Transverse colon (tissue), 4 donors: ENCODE measurements around the gene CRYBG2. TPM values are rescaled to one million over a fixed set of nuclear protein-coding genes. Genes with fewer than 3 reads are reported as not detected.

Experiments used
- DNase-seq: peaks from one replicate; pipeline ENCODE4 v3.0.0-alpha.2; 2019
- H3K27ac ChIP-seq, 4 donors: fragments of 200-600 bp; sonication (generic); 2 replicates each; pipeline ENCODE4 v1.5.1; 2016 to 2018; ENCODE audit warnings: inconsistent platforms in 4 of 4
- H3K27me3 ChIP-seq: fragments of 200-600 bp; sonication (generic); 2 replicates; pipeline ENCODE4 v1.5.1; 2017; ENCODE audit warnings: inconsistent platforms
- H3K36me3 ChIP-seq, 4 donors: fragments of 200-600 bp; sonication (generic); 2 replicates each; pipeline ENCODE4 v1.5.1; 2017 to 2019; ENCODE audit warnings: inconsistent platforms in 4 of 4
- H3K4me1 ChIP-seq, 4 donors: fragments of 200-600 bp; sonication (generic); 2 replicates each; pipeline ENCODE4 v1.5.1; 2017 to 2020; ENCODE audit warnings: inconsistent platforms in 4 of 4
- H3K4me3 ChIP-seq, 4 donors: fragments of 200-600 bp; sonication (generic); 1 replicate in 1 of 4; 2 replicates in 3 of 4; pipeline versions ENCODE4 v1.5.1 to v1.6.1; 2017 to 2019; ENCODE audit warnings: inconsistent platforms in 4 of 4
- H3K9me3 ChIP-seq, 2 donors: fragments of 200-600 bp; sonication (generic); 2 replicates each; pipeline ENCODE4 v1.5.1; 2017 to 2019; ENCODE audit warnings: inconsistent platforms in 2 of 2
- CTCF ChIP-seq, 5 experiments: fragments of 200-600 bp in 3 of 5; fragments of 450-650 bp in 2 of 5; sonication (generic) in 3 of 5; IDR thresholded peaks; 1 replicate in 2 of 5; 2 replicates in 3 of 5; pipeline ENCODE4 v1.5.1; 2016 to 2017; ENCODE audit warnings: antibody characterized with exemption in 5 of 5, inconsistent platforms in 3 of 5, mild to moderate bottlenecking in 2 of 5, moderate library complexity in 1 of 5
- EP300 ChIP-seq: sonication (generic); formaldehyde crosslinking; IDR thresholded peaks from one replicate; pipeline ENCODE4 v1.6.1; 2017; ENCODE audit warnings: antibody characterized with exemption, low read depth
- POLR2A ChIP-seq: fragments of 450-650 bp; IDR thresholded peaks from one replicate; pipeline ENCODE4 v1.6.1; 2016; ENCODE audit warnings: antibody characterized with exemption, mild to moderate bottlenecking, moderate library complexity
- POLR2AphosphoS5 ChIP-seq, 3 donors: sonication (generic); formaldehyde crosslinking; IDR thresholded peaks; one replicate each; pipeline ENCODE4 v1.6.1; 2016; ENCODE audit warnings: antibody characterized with exemption in 3 of 3
- WGBS, 2 donors: methylation state at CpG; one replicate each; pipeline ENCODE4 v1.1.5; 2018; ENCODE audit warnings: low coverage in 1 of 2; 5-methylcytosine and 5-hydroxymethylcytosine counted together
- in situ Hi-C, 4 donors: fragments of 200-750 bp; cut with MboI; loops; one replicate each; pipeline versions ENCODE4 v1.15.0 to v1.15.1; 2017; ENCODE audit warnings: low sequenced_read_pairs in 3 of 4, low pct_ligation_motif_present in 1 of 4, low pct_unique_long_range_greater_than_20kb in 1 of 4
- intact Hi-C: fragments of 100-400 bp; cut with DNase I; formaldehyde crosslinking; loops from one replicate; pipeline ENCODE4 v1.15.1; 2023; ENCODE audit warnings: low total_unique reads
- total RNA-seq, 4 donors: library from RNA; depleted of rRNA; stranded (reverse); fragments of >200 nt; gene quantifications; one replicate each; pipeline ENCODE4 v1.1.0, GENCODE V29; 2016

CRYBG2 gene
- total RNA-seq, 4 donors from 2014 or later, result 2.8 to 41.9 (median 22.3) TPM

GRCh38 chr1:26281091-26281958 lies 72.6 kb downstream of the CRYBG2 start:
- H3K4me3 ChIP-seq, result peak overlapping the region in 3 of 4 donors; percentile 71 to 85 (median 76)
- H3K4me1 ChIP-seq, result peaks cover 43 to 78% (median 63%) of the 10 kb centered on the region in 4 donors
- no peak for TF ChIP-seq EP300
- TF ChIP-seq CTCF (IDR thresholded peaks at IDR 0.05), result no peak
- TF ChIP-seq POLR2A, result no peak
- no peak for TF ChIP-seq POLR2AphosphoS5 (IDR thresholded peaks at IDR 0.05)
- DNase-seq, result no peak
- intact Hi-C loops, result no loop called here
- H3K36me3 ChIP-seq, result no peaks in the 10 kb centered on the region
- in situ Hi-C loops, result no loop called here
- H3K9me3 ChIP-seq, result no peaks in the 10 kb centered on the region
- no peaks in the 10 kb centered on the region for H3K27me3 ChIP-seq
- 83 to 86% methylated on average over 1 to 5 of the region's 5 CpGs for WGBS, 2 donors
- peak overlapping the region; percentile 93 to 98 (median 96) for H3K27ac ChIP-seq

GRCh38 chr1:26280333-26281042 lies 73.4 kb downstream of the CRYBG2 start:
- peaks cover 49 to 80% (median 70%) of the 10 kb centered on the region in 4 donors for H3K4me1 ChIP-seq
- WGBS, 2 donors, result 20 to 27% methylated on average over 1 to 20 of the region's 20 CpGs
- no peaks in the 10 kb centered on the region for H3K9me3 ChIP-seq
- no peaks in the 10 kb centered on the region for H3K36me3 ChIP-seq
- H3K27me3 ChIP-seq, result no peaks in the 10 kb centered on the region
- no peak for TF ChIP-seq CTCF (IDR thresholded peaks at IDR 0.05)
- no peak for TF ChIP-seq EP300
- TF ChIP-seq POLR2A, result no peak
- no peak for TF ChIP-seq POLR2AphosphoS5 (IDR thresholded peaks at IDR 0.05)
- H3K27ac ChIP-seq, result peak overlapping the region; percentile 93 to 98 (median 96)
- in situ Hi-C loops, result no loop called here
- intact Hi-C loops, result no loop called here
- peak overlapping the region; percentile 71 to 85 (median 79) for H3K4me3 ChIP-seq
- DNase-seq, result peak; percentile 48

- 1% methylated on average over 48 of the region's 66 CpGs; no CpG with 5 or more reads in 1 of the 2 donors for WGBS, 2 donors
- TF ChIP-seq POLR2A, result peak; percentile 99
- peak; percentile 94 to 99 (median 98) for TF ChIP-seq POLR2AphosphoS5 (IDR thresholded peaks at IDR 0.05)
- TF ChIP-seq EP300, result peak; percentile 44
- TF ChIP-seq CTCF (IDR thresholded peaks at IDR 0.05), result peak in 3 of 5 experiments; percentile 27 to 43 (median 42)
- H3K4me1 ChIP-seq, result peaks cover 46 to 77% (median 63%) of the 10 kb centered on the region in 4 donors
- in situ Hi-C loops, result loop anchor here in 3 of 4 donors (5.0 to 10.0 kb wide), 2 partner anchors 43 to 45 kb away; no protein-coding TSS in a partner anchor
- H3K36me3 ChIP-seq, result no peaks in the 10 kb centered on the region
- peak within 1 kb of the TSS; percentile 71 to 85 (median 79) for H3K4me3 ChIP-seq
- H3K9me3 ChIP-seq, result no peaks in the 10 kb centered on the region
- no peaks in the 10 kb centered on the region for H3K27me3 ChIP-seq
- peak; percentile 93 for DNase-seq
- intact Hi-C loops, result loop anchor here (2.0 kb wide), 1 partner anchor 41 kb away; no protein-coding TSS in a partner anchor
- peak within 1 kb of the TSS; percentile 93 to 98 (median 96) for H3K27ac ChIP-seq
Observed at GRCh38 chr1:26279456-26280332, 74.2 kb downstream of the CRYBG2 start, which contains the start of gene SH3BGRL3. TSS of gene SH3BGRL3 (plus strand) at chr1:26280086. CDS start at chr1:26280156, 70 bp downstream.
